Endodermal cell (in vitro differentiated cells): ENCODE measurements around the gene CDCA7. TPM values are rescaled to one million over a fixed set of nuclear protein-coding genes. Genes with fewer than 3 reads are reported as not detected.

ENCODE experiments used
- DNase-seq: peaks from one replicate; pipeline ENCODE4 v3.0.0-alpha.2; 2017
- H3K27ac ChIP-seq: 2 replicates; pipeline ENCODE4 v1.5.1; 2013; ENCODE audit warnings: mild to moderate bottlenecking, low read depth, low read length, moderate library complexity
- H3K27me3 ChIP-seq: 2 replicates; pipeline ENCODE4 v1.6.1; 2013; ENCODE audit warnings: mild to moderate bottlenecking, low read length, moderate library complexity; ENCODE audit not compliant: insufficient read depth, control insufficient read depth, poor library complexity, severe bottlenecking
- H3K36me3 ChIP-seq: 2 replicates; pipeline ENCODE4 v1.7.0; 2013; ENCODE audit warnings: mild to moderate bottlenecking, low read length, moderate library complexity; ENCODE audit not compliant: control insufficient read depth, insufficient read depth
- H3K4me1 ChIP-seq: one replicate; pipeline ENCODE4 v1.7.0; 2013; ENCODE audit warnings: low read length; ENCODE audit not compliant: control insufficient read depth, insufficient read depth
- H3K4me3 ChIP-seq: 2 replicates; pipeline ENCODE4 v1.5.1; 2013; ENCODE audit warnings: mild to moderate bottlenecking, low read length, moderate library complexity
- H3K9ac ChIP-seq: 2 replicates; pipeline ENCODE4 v1.6.1; 2013; ENCODE audit warnings: mild to moderate bottlenecking, low read length, moderate library complexity; ENCODE audit not compliant: poor library complexity, severe bottlenecking; ENCODE audit errors: extremely low read depth
- H3K9me3 ChIP-seq: 2 replicates; pipeline ENCODE4 v1.6.1; 2013; ENCODE audit warnings: mild to moderate bottlenecking, low read length, moderate library complexity; ENCODE audit not compliant: control insufficient read depth
- H3K27ac Mint-ChIP-seq: 2 replicates; pipeline ENCODE4 v1.8.0; 2020; ENCODE audit warnings: mixed read lengths
- H3K27me3 Mint-ChIP-seq: 2 replicates; pipeline ENCODE4 v1.8.0; 2021; ENCODE audit warnings: mild to moderate bottlenecking, mixed read lengths; ENCODE audit not compliant: insufficient read depth
- H3K36me3 Mint-ChIP-seq: 2 replicates; pipeline ENCODE4 v1.8.0; 2020; ENCODE audit warnings: low read depth, mixed read lengths
- H3K4me1 Mint-ChIP-seq: 2 replicates; pipeline ENCODE4 v1.8.0; 2020; ENCODE audit warnings: mixed read lengths
- H3K4me3 Mint-ChIP-seq: 2 replicates; pipeline ENCODE4 v1.8.0; 2020; ENCODE audit warnings: mild to moderate bottlenecking, moderate library complexity, mixed read lengths
- H3K9me3 Mint-ChIP-seq: 2 replicates; pipeline ENCODE4 v1.8.0; 2020; ENCODE audit warnings: mild to moderate bottlenecking, mixed read lengths
- CTCF ChIP-seq: fragments of 200-600 bp; sonication (generic); conservative IDR thresholded peaks from 2 replicates; pipeline ENCODE4 v1.5.0; 2021; ENCODE audit warnings: antibody characterized with exemption, mild to moderate bottlenecking
- WGBS, 2 experiments: methylation state at CpG; one replicate each; pipeline versions ENCODE4 v1.1.5 to v1.1.7; 2013; ENCODE audit warnings: missing lambda C conversion rate in 2 of 2, mixed read lengths in 1 of 2; ENCODE audit not compliant: insufficient coverage in 1 of 2, insufficient read length in 1 of 2; 5-methylcytosine and 5-hydroxymethylcytosine counted together
- total RNA-seq, 2 donors: library from RNA; stranded (reverse); fragmentation: NEBNext Ultra II Directional in 1 of 2; extraction: Animal tissue kit (Norgen Biotek cat#: 25700) in 1 of 2; gene quantifications; 2 replicates in 1 of 2; 3 replicates in 1 of 2; pipeline ENCODE4 v1.2.1, GENCODE V29; 2021

The CDCA7 gene
- total RNA-seq, 2 donors from 2014 or later = 73.0 to 101 TPM

GRCh38 chr2:173347305-173348168, 7.1 kb upstream of the CDCA7 start:
- H3K27ac ChIP-seq = no peak overlapping the region
- H3K27me3 ChIP-seq = no peaks in the 10 kb centered on the region
- H3K36me3 ChIP-seq = no peaks in the 10 kb centered on the region
- Mint-ChIP-seq H3K27ac (no peak overlapping the region), H3K4me1 (peaks cover 20% of the 10 kb centered on the region), H3K4me3 (no peak overlapping the region), H3K9me3 (peaks cover 43% of the 10 kb centered on the region), H3K36me3 (peaks cover 7% of the 10 kb centered on the region), H3K27me3 (no peaks in the 10 kb centered on the region)
- peak; percentile 77 for DNase-seq
- H3K4me1 ChIP-seq = no peaks in the 10 kb centered on the region
- TF ChIP-seq CTCF = no peak
- H3K9ac ChIP-seq = no peak overlapping the region
- WGBS, 2 experiments = 75 to 90% methylated on average over 4 to 8 of the region's 8 CpGs
- H3K4me3 ChIP-seq = no peak overlapping the region
- H3K9me3 ChIP-seq = peaks cover 70% of the 10 kb centered on the region

- Histone ChIP-seq H3K27ac (no peak overlapping the region), H3K4me1 (peaks cover 7% of the 10 kb centered on the region), H3K4me3 (peak overlapping the region; percentile 53), H3K9me3 (peaks cover 73% of the 10 kb centered on the region), H3K9ac (no peak overlapping the region), H3K36me3 (no peaks in the 10 kb centered on the region), H3K27me3 (no peaks in the 10 kb centered on the region)
- TF ChIP-seq CTCF = no peak
- H3K27me3 Mint-ChIP-seq = no peaks in the 10 kb centered on the region
- H3K36me3 Mint-ChIP-seq = peaks cover 7% of the 10 kb centered on the region
- H3K4me1 Mint-ChIP-seq = peaks cover 34% of the 10 kb centered on the region
- peaks cover 41% of the 10 kb centered on the region for H3K9me3 Mint-ChIP-seq
- no peak overlapping the region for H3K27ac Mint-ChIP-seq
- DNase-seq = no peak
- no peak overlapping the region for H3K4me3 Mint-ChIP-seq
- 86 to 100% methylated on average over 2 of the region's 2 CpGs for WGBS, 2 experiments
These were observed 5.4 kb upstream of the CDCA7 start for GRCh38 chr2:173349287-173349686.

GRCh38 chr2:173350383-173350782, 4.3 kb upstream of the CDCA7 start:
- peaks cover 34% of the 10 kb centered on the region for H3K4me1 Mint-ChIP-seq
- no peak for DNase-seq
- H3K9ac ChIP-seq = no peak overlapping the region
- no peak overlapping the region for H3K27ac Mint-ChIP-seq
- no peak overlapping the region for H3K27ac ChIP-seq
- WGBS, 2 experiments = 90 to 100% methylated on average over 2 of the region's 2 CpGs
- H3K9me3 ChIP-seq = peaks cover 63% of the 10 kb centered on the region
- peaks cover 7% of the 10 kb centered on the region for H3K36me3 Mint-ChIP-seq
- H3K4me1 ChIP-seq = peaks cover 7% of the 10 kb centered on the region
- H3K9me3 Mint-ChIP-seq = peaks cover 34% of the 10 kb centered on the region
- H3K4me3 Mint-ChIP-seq = no peak overlapping the region
- TF ChIP-seq CTCF = no peak
- H3K36me3 ChIP-seq = no peaks in the 10 kb centered on the region
- H3K27me3 ChIP-seq = no peaks in the 10 kb centered on the region
- H3K4me3 ChIP-seq = peak overlapping the region; percentile 19
- H3K27me3 Mint-ChIP-seq = no peaks in the 10 kb centered on the region
